ENCODE data around the gene FGB. TPM values are rescaled to one million over a fixed set of nuclear protein-coding genes. Genes with fewer than 3 reads are reported as not detected.

The FGB gene
- total and polyA plus RNA-seq, 2 of the 13 experiments (the other 11 are each of a cell fraction or from before 2014, with no cell fraction given) = 226 to 784 TPM

GRCh38 chr4:154617820-154618317 lies 55.1 kb downstream of the FGB start (continued):
- TF ChIP-seq DZIP1 (CRISPR knock-in tag; IDR thresholded peaks at IDR 0.05) = no peak
- 0 out of 2 replicates have a peak, but pooled peaks have one; percentile 29 for TF ChIP-seq ZNF121 (CRISPR knock-in tag; IDR thresholded peaks at IDR 0.05)
- TF ChIP-seq ZNF431 (CRISPR knock-in tag; IDR thresholded peaks at IDR 0.05; ENCODE audit: borderline replicate concordance, low read depth) = peak; percentile 35; the same call in 1 of the 2 replicates
- TF ChIP-seq YEATS2 (CRISPR knock-in tag; IDR thresholded peaks at IDR 0.05; ENCODE audit: borderline replicate concordance) = no peak; the same call in 1 of the 2 replicates
- no peak for TF ChIP-seq ZNF740 (CRISPR knock-in tag; IDR thresholded peaks at IDR 0.05)
- no peak for TF ChIP-seq ZNF616 (CRISPR knock-in tag; IDR thresholded peaks at IDR 0.05; ENCODE audit: low read depth)
- TF ChIP-seq SP1 (IDR thresholded peaks at IDR 0.05) = no peak
- TF ChIP-seq SP1 (CRISPR knock-in tag; IDR thresholded peaks at IDR 0.05) = peak; percentile 45; the same call in 1 of the 2 replicates
- TF ChIP-seq PHF20 (CRISPR knock-in tag; IDR thresholded peaks at IDR 0.05) = no peak
- TF ChIP-seq NR2F1 (CRISPR knock-in tag; IDR thresholded peaks at IDR 0.05) = peak; percentile 94 to 99
- TF ChIP-seq ZNF143 (CRISPR knock-in tag; IDR thresholded peaks at IDR 0.05) = no peak
- peak; percentile 90; the same call in 1 of the 2 replicates for TF ChIP-seq ZBTB49 (CRISPR knock-in tag; IDR thresholded peaks at IDR 0.05; ENCODE audit: borderline replicate concordance)
- TF ChIP-seq ZSCAN21 (CRISPR knock-in tag; IDR thresholded peaks at IDR 0.05; ENCODE audit: borderline replicate concordance) = no peak; the same call in 1 of the 2 replicates
- peak; percentile 12 for TF ChIP-seq YY1 (IDR thresholded peaks at IDR 0.05; ENCODE audit: insufficient read depth, insufficient replicate concordance, low read depth, low read length)
- peak; percentile 88; the same call in 1 of the 2 replicates for TF ChIP-seq MLX (CRISPR knock-in tag; IDR thresholded peaks at IDR 0.05)
- TF ChIP-seq SKI (IDR thresholded peaks at IDR 0.05; ENCODE audit: partially characterized antibody) = peak; percentile 99
- TF ChIP-seq ZUFSP (CRISPR knock-in tag; IDR thresholded peaks at IDR 0.05; ENCODE audit: borderline replicate concordance) = no peak
- no peak for TF ChIP-seq REL (CRISPR knock-in tag; conservative IDR thresholded peaks at IDR 0.05)
- TF ChIP-seq ZNF33B (CRISPR knock-in tag; IDR thresholded peaks at IDR 0.05) = no peak
- no peak for TF ChIP-seq ZBTB8A (CRISPR knock-in tag; IDR thresholded peaks at IDR 0.05; ENCODE audit: borderline replicate concordance, low read depth)
- no peak for TF ChIP-seq ZNF484 (CRISPR knock-in tag; IDR thresholded peaks at IDR 0.05; ENCODE audit: borderline replicate concordance, low read depth)
- 0 out of 2 replicates have a peak, but pooled peaks have one; percentile 77 for TF ChIP-seq ZNF614 (CRISPR knock-in tag; IDR thresholded peaks at IDR 0.05; ENCODE audit: borderline replicate concordance)
